Skeletal muscle cell (primary cell): ENCODE data around the gene VAV3.
A peak's percentile ranks its signal among the peaks of the same experiment; 100 is the strongest.

Experiments
- DNase-seq: peaks from one replicate; pipeline ENCODE4 v3.0.0-alpha.2; 2010; ENCODE audit warnings: low read depth
- H3K4me3 ChIP-seq: 2 replicates; pipeline ENCODE4 v1.5.1; 2011; ENCODE audit warnings: low read depth, mild to moderate bottlenecking, control low read depth, low read length, moderate library complexity

VAV3 gene

GRCh38 chr1:107536266-107536665, 428.7 kb downstream of the VAV3 start:
- no peak for DNase-seq
- H3K4me3 ChIP-seq: no peak overlapping the region

GRCh38 chr1:107535091-107535490, 429.9 kb downstream of the VAV3 start:
- no peak for DNase-seq
- no peak overlapping the region for H3K4me3 ChIP-seq

GRCh38 chr1:107534632-107535031, 430.3 kb downstream of the VAV3 start:
- DNase-seq: no peak
- no peak overlapping the region for H3K4me3 ChIP-seq

- DNase-seq: no peak
- no peak overlapping the region for H3K4me3 ChIP-seq
Measured at GRCh38 chr1:107533436-107533835, 431.5 kb downstream of the VAV3 start.

- no peak overlapping the region for H3K4me3 ChIP-seq
- DNase-seq: no peak
Measured at GRCh38 chr1:107532318-107532717, 432.7 kb downstream of the VAV3 start.

GRCh38 chr1:107531065-107531908, 433.7 kb downstream of the VAV3 start:
- DNase-seq: no peak
- H3K4me3 ChIP-seq: no peak overlapping the region

GRCh38 chr1:107530543-107530942, 434.4 kb downstream of the VAV3 start:
- DNase-seq: no peak
- no peak overlapping the region for H3K4me3 ChIP-seq

GRCh38 chr1:107529511-107530149, 435.4 kb downstream of the VAV3 start:
- H3K4me3 ChIP-seq: no peak overlapping the region
- DNase-seq: peak; percentile 21

- DNase-seq: no peak
- H3K4me3 ChIP-seq: no peak overlapping the region
Measured at GRCh38 chr1:107526524-107527198, 438.3 kb downstream of the VAV3 start.

- no peak overlapping the region for H3K4me3 ChIP-seq
- no peak for DNase-seq
Measured at GRCh38 chr1:107525961-107526360, 439.0 kb downstream of the VAV3 start.

GRCh38 chr1:107525145-107525544, 439.8 kb downstream of the VAV3 start:
- no peak for DNase-seq
- H3K4me3 ChIP-seq: no peak overlapping the region

GRCh38 chr1:107524301-107524700, 440.7 kb downstream of the VAV3 start:
- H3K4me3 ChIP-seq: no peak overlapping the region
- no peak for DNase-seq

- H3K4me3 ChIP-seq: no peak overlapping the region
- no peak for DNase-seq
Measured at GRCh38 chr1:107523736-107524135, 441.2 kb downstream of the VAV3 start.

GRCh38 chr1:107523061-107523460, 441.9 kb downstream of the VAV3 start:
- no peak for DNase-seq
- no peak overlapping the region for H3K4me3 ChIP-seq
